Liver (tissue), 9 donors: ENCODE results near the gene TDRD9. TPM values are rescaled to one million over a fixed set of nuclear protein-coding genes. Genes with fewer than 3 reads are reported as not detected.

Experiments
- DNase-seq: peaks from one replicate; pipeline ENCODE4 v3.0.0-alpha.2; 2017; ENCODE audit warnings: low spot score
- H3K27ac ChIP-seq, 2 donors: one replicate each; pipeline ENCODE4 v1.7.0; 2013; ENCODE audit warnings: inconsistent platforms in 2 of 2, low read length in 2 of 2, control low read depth in 1 of 2, low read depth in 1 of 2, mild to moderate bottlenecking in 1 of 2
- H3K27me3 ChIP-seq, 4 donors: one replicate each; pipeline versions ENCODE4 v1.6.1 to v1.7.0; 2013; ENCODE audit warnings: low read length in 3 of 4, inconsistent platforms in 1 of 4, mild to moderate bottlenecking in 1 of 4, moderate library complexity in 1 of 4; ENCODE audit not compliant: control insufficient read depth in 4 of 4, insufficient read depth in 4 of 4
- H3K36me3 ChIP-seq, 4 donors: one replicate each; pipeline versions ENCODE4 v1.6.1 to v1.7.0; 2013; ENCODE audit warnings: low read length in 3 of 4, mild to moderate bottlenecking in 3 of 4, low read depth in 1 of 4, moderate library complexity in 1 of 4; ENCODE audit not compliant: control insufficient read depth in 4 of 4, insufficient read depth in 3 of 4
- H3K4me1 ChIP-seq, 4 donors: one replicate each; pipeline versions ENCODE4 v1.6.1 to v1.7.0; 2013; ENCODE audit warnings: low read length in 3 of 4, mild to moderate bottlenecking in 3 of 4, moderate library complexity in 1 of 4; ENCODE audit not compliant: control insufficient read depth in 4 of 4, insufficient read depth in 4 of 4
- H3K4me3 ChIP-seq, 3 donors: one replicate each; pipeline versions ENCODE4 v1.6.1 to v1.7.0; 2013; ENCODE audit warnings: low read length in 3 of 3, control low read depth in 1 of 3, low read depth in 1 of 3, mild to moderate bottlenecking in 1 of 3
- H3K9ac ChIP-seq, 2 donors: one replicate each; pipeline ENCODE4 v1.7.0; 2013; ENCODE audit warnings: low read length in 2 of 2, mild to moderate bottlenecking in 2 of 2, moderate library complexity in 2 of 2, control low read depth in 1 of 2, low read depth in 1 of 2
- H3K9me3 ChIP-seq, 4 donors: one replicate each; pipeline versions ENCODE4 v1.6.1 to v1.7.0; 2013; ENCODE audit warnings: low read length in 3 of 4; ENCODE audit not compliant: control insufficient read depth in 4 of 4
- EGR1 ChIP-seq, 2 donors: IDR thresholded peaks; 2 replicates each; pipeline ENCODE4 v1.6.1; 2016 to 2018; ENCODE audit warnings: antibody characterized with exemption in 2 of 2, low read depth in 2 of 2
- FOXA1 ChIP-seq: IDR thresholded peaks from 2 replicates; pipeline ENCODE4 v1.6.1; 2016; ENCODE audit warnings: antibody characterized with exemption
- FOXA2 ChIP-seq: IDR thresholded peaks from 2 replicates; pipeline ENCODE4 v1.6.1; 2016; ENCODE audit warnings: antibody characterized with exemption
- GABPA ChIP-seq, 2 donors: IDR thresholded peaks in 1 of 2; conservative IDR thresholded peaks in 1 of 2; 2 replicates each; pipeline ENCODE4 v1.6.1; 2016; ENCODE audit warnings: antibody characterized with exemption in 2 of 2, mild to moderate bottlenecking in 1 of 2, moderate library complexity in 1 of 2
- HNF4A ChIP-seq, 2 donors: conservative IDR thresholded peaks; 2 replicates each; pipeline ENCODE4 v1.6.1; 2016; ENCODE audit warnings: antibody characterized with exemption in 2 of 2, mild to moderate bottlenecking in 2 of 2
- JUND ChIP-seq, 2 donors: IDR thresholded peaks; 2 replicates each; pipeline ENCODE4 v1.6.1; 2016; ENCODE audit warnings: antibody characterized with exemption in 2 of 2
- NR2F2 ChIP-seq: IDR thresholded peaks from 2 replicates; pipeline ENCODE4 v1.6.1; 2016; ENCODE audit warnings: antibody characterized with exemption
- RAD21 ChIP-seq, 2 donors: IDR thresholded peaks; 2 replicates each; pipeline ENCODE4 v1.6.1; 2016; ENCODE audit warnings: antibody characterized with exemption in 2 of 2, mild to moderate bottlenecking in 2 of 2
- RXRA ChIP-seq, 2 donors: IDR thresholded peaks; 2 replicates each; pipeline ENCODE4 v1.6.1; 2017 to 2018; ENCODE audit warnings: antibody characterized with exemption in 2 of 2, mild to moderate bottlenecking in 1 of 2
- SP1 ChIP-seq: IDR thresholded peaks from 2 replicates; pipeline ENCODE4 v1.6.1; 2018; ENCODE audit warnings: antibody characterized with exemption, mild to moderate bottlenecking
- TAF1 ChIP-seq: conservative IDR thresholded peaks from 2 replicates; pipeline ENCODE4 v1.6.1; 2016; ENCODE audit warnings: antibody characterized with exemption, mild to moderate bottlenecking
- YY1 ChIP-seq: IDR thresholded peaks from 2 replicates; pipeline ENCODE4 v1.6.1; 2016; ENCODE audit warnings: antibody characterized with exemption, mild to moderate bottlenecking
- WGBS: extraction: QIAGEN DNeasy Blood & Tissue Kit; methylation state at CpG from one replicate; pipeline ENCODE4 v1.1.7; 2013; 5-methylcytosine and 5-hydroxymethylcytosine counted together
- polyA plus RNA-seq, 2 donors: library from polyadenylated mRNA; stranded (reverse) in 1 of 2; unstranded in 1 of 2; fragments of 200-250 nt in 1 of 2; fragments of >200 nt in 1 of 2; fragmentation: Nextera tagmentation in 1 of 2; extraction: Ambion mirVana in 1 of 2; gene quantifications; one replicate each; pipeline versions ENCODE4 v1.2.1 to v1.2.3, GENCODE V29; 2013 to 2015
- total RNA-seq, 2 donors: library from RNA; depleted of rRNA; stranded (reverse); fragments of >200 nt; gene quantifications; one replicate each; pipeline ENCODE4 v1.2.3, GENCODE V29; 2014
- TF ChIP-seq, protein P1 (sequence below): IDR thresholded peaks from 2 replicates; pipeline ENCODE4 v1.6.1; 2016; ENCODE audit warnings: antibody characterized with exemption, mild to moderate bottlenecking
- TF ChIP-seq, protein P2 (sequence below): IDR thresholded peaks from 2 replicates; pipeline ENCODE4 v1.6.1; 2016; ENCODE audit warnings: antibody characterized with exemption
- TF ChIP-seq, protein P3 (sequence below): IDR thresholded peaks from 2 replicates; pipeline ENCODE4 v1.6.1; 2016; ENCODE audit warnings: antibody characterized with exemption
- TF ChIP-seq, protein P4 (sequence below): IDR thresholded peaks from 2 replicates; pipeline ENCODE4 v1.6.1; 2016; ENCODE audit warnings: antibody characterized with exemption
- TF ChIP-seq, protein P5 (sequence below): fragments of 150-350 bp; IDR thresholded peaks from 2 replicates; pipeline ENCODE4 v1.5.1; 2017; ENCODE audit warnings: improper control_type of control experiment, low read depth, low read length; ENCODE audit not compliant: missing input control
- donor health status: healthy.
- donor health status: healthy.
- donor health status: healthy.
- donor health status: healthy.
- donor health status: healthy.

TDRD9 gene
- total and polyA plus RNA-seq, 4 donors, result 0.12 to 1.0 (median 0.46) TPM

DNA sequence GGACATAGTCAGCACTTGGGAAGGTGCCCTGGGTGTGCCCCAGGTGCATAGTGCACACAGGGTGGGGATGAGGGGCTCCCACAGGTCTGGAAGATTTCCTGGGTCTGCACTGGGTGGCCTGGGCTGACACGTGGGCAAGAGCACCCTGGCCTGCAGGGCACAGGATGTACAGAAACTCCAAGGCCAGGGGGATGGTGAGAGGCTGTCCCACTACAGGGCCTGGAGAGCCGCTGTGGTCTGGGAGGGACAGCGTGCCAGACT lies 45.1 kb upstream of the TDRD9 start:
- WGBS, result 86% methylated on average over 3 of the region's 3 CpGs
- no peak overlapping the region for H3K4me3 ChIP-seq

DNA sequence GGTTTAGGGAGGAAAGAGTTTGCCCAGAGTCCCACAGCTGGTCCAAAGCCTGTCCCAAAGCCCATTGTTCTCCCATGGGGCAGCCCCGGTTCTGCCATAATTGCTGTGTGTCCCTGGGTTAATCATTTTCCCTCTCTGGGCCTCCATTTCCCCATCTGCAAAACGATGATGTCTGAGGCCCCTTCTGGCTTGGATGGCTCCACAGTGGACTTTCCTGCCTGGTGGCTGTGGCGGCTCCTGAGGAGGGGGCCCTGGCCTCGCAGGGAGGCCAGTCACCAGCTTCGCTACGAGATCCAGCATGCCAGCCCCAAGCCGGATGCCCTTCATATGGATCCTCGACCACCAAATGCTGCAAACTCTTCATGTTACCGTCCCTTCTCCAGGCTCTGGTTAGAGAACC lies 43.4 kb upstream of the TDRD9 start:
- H3K9ac ChIP-seq, result no peak overlapping the region
- no peaks in the 10 kb centered on the region for H3K27me3 ChIP-seq
- no peak for DNase-seq
- 93% methylated on average over 9 of the region's 9 CpGs for WGBS
- H3K27ac ChIP-seq, result no peak overlapping the region
- no peaks in the 10 kb centered on the region for H3K9me3 ChIP-seq
- H3K4me1 ChIP-seq, result peaks cover 35 to 54% (median 45%) of the 10 kb centered on the region in 4 donors
- no peak overlapping the region for H3K4me3 ChIP-seq
- no peaks in the 10 kb centered on the region for H3K36me3 ChIP-seq
- TF ChIP-seq, protein P1, sequence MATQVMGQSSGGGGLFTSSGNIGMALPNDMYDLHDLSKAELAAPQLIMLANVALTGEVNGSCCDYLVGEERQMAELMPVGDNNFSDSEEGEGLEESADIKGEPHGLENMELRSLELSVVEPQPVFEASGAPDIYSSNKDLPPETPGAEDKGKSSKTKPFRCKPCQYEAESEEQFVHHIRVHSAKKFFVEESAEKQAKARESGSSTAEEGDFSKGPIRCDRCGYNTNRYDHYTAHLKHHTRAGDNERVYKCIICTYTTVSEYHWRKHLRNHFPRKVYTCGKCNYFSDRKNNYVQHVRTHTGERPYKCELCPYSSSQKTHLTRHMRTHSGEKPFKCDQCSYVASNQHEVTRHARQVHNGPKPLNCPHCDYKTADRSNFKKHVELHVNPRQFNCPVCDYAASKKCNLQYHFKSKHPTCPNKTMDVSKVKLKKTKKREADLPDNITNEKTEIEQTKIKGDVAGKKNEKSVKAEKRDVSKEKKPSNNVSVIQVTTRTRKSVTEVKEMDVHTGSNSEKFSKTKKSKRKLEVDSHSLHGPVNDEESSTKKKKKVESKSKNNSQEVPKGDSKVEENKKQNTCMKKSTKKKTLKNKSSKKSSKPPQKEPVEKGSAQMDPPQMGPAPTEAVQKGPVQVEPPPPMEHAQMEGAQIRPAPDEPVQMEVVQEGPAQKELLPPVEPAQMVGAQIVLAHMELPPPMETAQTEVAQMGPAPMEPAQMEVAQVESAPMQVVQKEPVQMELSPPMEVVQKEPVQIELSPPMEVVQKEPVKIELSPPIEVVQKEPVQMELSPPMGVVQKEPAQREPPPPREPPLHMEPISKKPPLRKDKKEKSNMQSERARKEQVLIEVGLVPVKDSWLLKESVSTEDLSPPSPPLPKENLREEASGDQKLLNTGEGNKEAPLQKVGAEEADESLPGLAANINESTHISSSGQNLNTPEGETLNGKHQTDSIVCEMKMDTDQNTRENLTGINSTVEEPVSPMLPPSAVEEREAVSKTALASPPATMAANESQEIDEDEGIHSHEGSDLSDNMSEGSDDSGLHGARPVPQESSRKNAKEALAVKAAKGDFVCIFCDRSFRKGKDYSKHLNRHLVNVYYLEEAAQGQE, result no peak
- TF ChIP-seq SP1 (no peak), HNF4A (conservative IDR thresholded peaks at IDR 0.05) (no peak), JUND (IDR thresholded peaks at IDR 0.05) (no peak), EGR1 (IDR thresholded peaks at IDR 0.05; ENCODE audit: low read depth in 2 of 2) (no peak), FOXA1 (no peak), FOXA2 (no peak), RXRA (IDR thresholded peaks at IDR 0.05) (no peak), TAF1 (no peak), YY1 (no peak), RAD21 (IDR thresholded peaks at IDR 0.05) (no peak), GABPA (IDR thresholded peaks at IDR 0.05 in 1 of 2, conservative IDR thresholded peaks at IDR 0.05 in 1 of 2) (no peak)
- TF ChIP-seq, protein P2, sequence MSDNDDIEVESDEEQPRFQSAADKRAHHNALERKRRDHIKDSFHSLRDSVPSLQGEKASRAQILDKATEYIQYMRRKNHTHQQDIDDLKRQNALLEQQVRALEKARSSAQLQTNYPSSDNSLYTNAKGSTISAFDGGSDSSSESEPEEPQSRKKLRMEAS, result no peak
- TF ChIP-seq, protein P3, sequence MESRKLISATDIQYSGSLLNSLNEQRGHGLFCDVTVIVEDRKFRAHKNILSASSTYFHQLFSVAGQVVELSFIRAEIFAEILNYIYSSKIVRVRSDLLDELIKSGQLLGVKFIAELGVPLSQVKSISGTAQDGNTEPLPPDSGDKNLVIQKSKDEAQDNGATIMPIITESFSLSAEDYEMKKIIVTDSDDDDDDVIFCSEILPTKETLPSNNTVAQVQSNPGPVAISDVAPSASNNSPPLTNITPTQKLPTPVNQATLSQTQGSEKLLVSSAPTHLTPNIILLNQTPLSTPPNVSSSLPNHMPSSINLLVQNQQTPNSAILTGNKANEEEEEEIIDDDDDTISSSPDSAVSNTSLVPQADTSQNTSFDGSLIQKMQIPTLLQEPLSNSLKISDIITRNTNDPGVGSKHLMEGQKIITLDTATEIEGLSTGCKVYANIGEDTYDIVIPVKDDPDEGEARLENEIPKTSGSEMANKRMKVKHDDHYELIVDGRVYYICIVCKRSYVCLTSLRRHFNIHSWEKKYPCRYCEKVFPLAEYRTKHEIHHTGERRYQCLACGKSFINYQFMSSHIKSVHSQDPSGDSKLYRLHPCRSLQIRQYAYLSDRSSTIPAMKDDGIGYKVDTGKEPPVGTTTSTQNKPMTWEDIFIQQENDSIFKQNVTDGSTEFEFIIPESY, result no peak
- TF ChIP-seq, protein P4, sequence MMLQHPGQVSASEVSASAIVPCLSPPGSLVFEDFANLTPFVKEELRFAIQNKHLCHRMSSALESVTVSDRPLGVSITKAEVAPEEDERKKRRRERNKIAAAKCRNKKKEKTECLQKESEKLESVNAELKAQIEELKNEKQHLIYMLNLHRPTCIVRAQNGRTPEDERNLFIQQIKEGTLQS, result no peak

More for the DNA sequence above, 45.1 kb upstream of the TDRD9 start:
- no peak for DNase-seq
- TF ChIP-seq, protein P5, sequence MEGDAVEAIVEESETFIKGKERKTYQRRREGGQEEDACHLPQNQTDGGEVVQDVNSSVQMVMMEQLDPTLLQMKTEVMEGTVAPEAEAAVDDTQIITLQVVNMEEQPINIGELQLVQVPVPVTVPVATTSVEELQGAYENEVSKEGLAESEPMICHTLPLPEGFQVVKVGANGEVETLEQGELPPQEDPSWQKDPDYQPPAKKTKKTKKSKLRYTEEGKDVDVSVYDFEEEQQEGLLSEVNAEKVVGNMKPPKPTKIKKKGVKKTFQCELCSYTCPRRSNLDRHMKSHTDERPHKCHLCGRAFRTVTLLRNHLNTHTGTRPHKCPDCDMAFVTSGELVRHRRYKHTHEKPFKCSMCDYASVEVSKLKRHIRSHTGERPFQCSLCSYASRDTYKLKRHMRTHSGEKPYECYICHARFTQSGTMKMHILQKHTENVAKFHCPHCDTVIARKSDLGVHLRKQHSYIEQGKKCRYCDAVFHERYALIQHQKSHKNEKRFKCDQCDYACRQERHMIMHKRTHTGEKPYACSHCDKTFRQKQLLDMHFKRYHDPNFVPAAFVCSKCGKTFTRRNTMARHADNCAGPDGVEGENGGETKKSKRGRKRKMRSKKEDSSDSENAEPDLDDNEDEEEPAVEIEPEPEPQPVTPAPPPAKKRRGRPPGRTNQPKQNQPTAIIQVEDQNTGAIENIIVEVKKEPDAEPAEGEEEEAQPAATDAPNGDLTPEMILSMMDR, result no peak
- TF ChIP-seq YY1, result no peak
- TF ChIP-seq TAF1, result no peak
- no peak for TF ChIP-seq JUND (IDR thresholded peaks at IDR 0.05)
- no peak for TF ChIP-seq RXRA (IDR thresholded peaks at IDR 0.05)
- TF ChIP-seq, protein P3, result no peak
- TF ChIP-seq, protein P2, result no peak
- no peak for TF ChIP-seq SP1
- no peak for TF ChIP-seq NR2F2
- TF ChIP-seq GABPA (IDR thresholded peaks at IDR 0.05 in 1 of 2, conservative IDR thresholded peaks at IDR 0.05 in 1 of 2), result no peak
- Histone ChIP-seq H3K4me1 (peaks cover 31 to 58% (median 46%) of the 10 kb centered on the region in 4 donors), H3K27me3 (no peaks in the 10 kb centered on the region), H3K27ac (no peak overlapping the region), H3K9me3 (no peaks in the 10 kb centered on the region), H3K9ac (no peak overlapping the region), H3K36me3 (no peaks in the 10 kb centered on the region)
